K562 (cell line): ENCODE results near the gene PPT1. TPM values are rescaled to one million over a fixed set of nuclear protein-coding genes. Genes with fewer than 3 reads are reported as not detected.

Source experiments
- ATAC-seq: fragments of 200-7000 bp; cut with Tn5 transposase; 3 replicates; pipeline ENCODE4 v1.9.1; 2020; ENCODE audit warnings: moderate library complexity
- BruUV-seq: library from RNA; stranded (reverse); fragments of 400-500 nt; replicated peaks from 2 replicates; lab custom pipeline; 2021; lab: Mats Ljungman, UMichigan
- CTCF ChIA-PET: fragments of 300-600 bp; formaldehyde crosslinking; extraction: SDS; loops from one replicate; lab custom pipeline; 2021; ENCODE audit warnings: low intra/inter-chr PET ratio; lab: Yijun Ruan, JAX
- POLR2A ChIA-PET: fragments of 300-600, 350-650 bp; sonication (Branson Sonifier 250); formaldehyde crosslinking; extraction: SDS; loops from one replicate; lab custom pipeline; 2021; ENCODE audit warnings: antibody characterized with exemption, inconsistent platforms; lab: Yijun Ruan, JAX
- DNase-seq, 4 experiments: peaks; one replicate each; pipeline versions ENCODE4 v3.0.0 to v3.0.0-alpha.2; 2011 to 2018; ENCODE audit warnings: low spot score in 3 of 4, mixed read lengths in 3 of 4; ENCODE audit errors: extremely low read depth in 1 of 4
- FAIRE-seq: peaks from 2 replicates; lab custom pipeline; 2011; peaks lifted over from hg19 to GRCh38; lab: Jason Lieb, UNC
- H2AFZ ChIP-seq: 2 replicates; pipeline ENCODE4 v1.6.0; 2011; ENCODE audit warnings: low read depth, low read length, control low read depth, inconsistent platforms
- H3K27ac ChIP-seq: fragments of 200-600 bp; 3 replicates; pipeline ENCODE4 v1.8.0; 2011; ENCODE audit warnings: low read depth, mild to moderate bottlenecking, control low read depth, inconsistent platforms, low read length, moderate library complexity, mixed read lengths; ENCODE audit errors: extremely low read depth
- H3K27me3 ChIP-seq, 2 experiments: fragments of 300-600 bp in 1 of 2; 2 replicates in 1 of 2; 3 replicates in 1 of 2; pipeline versions ENCODE4 v1.6.0 to v1.8.0; 2011; ENCODE audit warnings: inconsistent platforms in 2 of 2, low read length in 2 of 2, mild to moderate bottlenecking in 1 of 2, mixed read lengths in 1 of 2, moderate library complexity in 1 of 2; ENCODE audit not compliant: control insufficient read depth in 2 of 2, insufficient read depth in 2 of 2
- H3K36me3 ChIP-seq: fragments of 300-600 bp; 3 replicates; pipeline ENCODE4 v1.8.0; 2011; ENCODE audit warnings: mild to moderate bottlenecking, low read length, inconsistent platforms; ENCODE audit not compliant: control insufficient read depth, insufficient read depth
- H3K4me1 ChIP-seq, 2 experiments: fragments of 200-600 bp in 1 of 2; replicated peaks in 1 of 2; 2 replicates in 1 of 2; 3 replicates in 1 of 2; pipeline versions ENCODE4 v1.5.1 to v1.8.0; 2011; ENCODE audit warnings: inconsistent platforms in 2 of 2, low read length in 2 of 2, mild to moderate bottlenecking in 1 of 2, mixed read lengths in 1 of 2, moderate library complexity in 1 of 2; ENCODE audit not compliant: control insufficient read depth in 2 of 2, insufficient read depth in 2 of 2
- H3K4me2 ChIP-seq: 2 replicates; pipeline ENCODE4 v1.6.1; 2011; ENCODE audit warnings: low read length, control low read depth, inconsistent platforms, mixed read lengths; ENCODE audit not compliant: insufficient read depth
- H3K4me3 ChIP-seq: fragments of 200-600 bp; sonication (generic), shearing (Covaris generic); 2 replicates; pipeline ENCODE4 v1.5.1; 2016; ENCODE audit warnings: control low read depth, inconsistent platforms
- H3K79me2 ChIP-seq: fragments of 200-600 bp; 3 replicates; pipeline ENCODE4 v1.8.0; 2011; ENCODE audit warnings: low read length, inconsistent platforms; ENCODE audit not compliant: control insufficient read depth, insufficient read depth
- H3K9ac ChIP-seq, 2 experiments: 2 replicates each; pipeline versions ENCODE4 v1.6.0 to v1.6.1; 2011; ENCODE audit warnings: low read depth in 2 of 2, low read length in 2 of 2, control low read depth in 1 of 2, inconsistent platforms in 1 of 2, mild to moderate bottlenecking in 1 of 2, mixed read lengths in 1 of 2; ENCODE audit not compliant: insufficient read depth in 1 of 2
- H3K9me1 ChIP-seq: one replicate; pipeline ENCODE4 v1.6.0; 2011; ENCODE audit warnings: inconsistent platforms, mild to moderate bottlenecking, low read length, moderate library complexity; ENCODE audit not compliant: control insufficient read depth, insufficient read depth
- H3K9me3 ChIP-seq: replicated peaks from 2 replicates; pipeline ENCODE4 v1.5.1; 2011; ENCODE audit warnings: low read depth, low read length, inconsistent platforms; ENCODE audit not compliant: control insufficient read depth, insufficient read depth
- H4K20me1 ChIP-seq: replicated peaks from 2 replicates; pipeline ENCODE4 v1.6.1; 2011; ENCODE audit warnings: low read length, inconsistent platforms, mixed read lengths; ENCODE audit not compliant: control insufficient read depth, insufficient read depth
- RBM15 ChIP-seq: fragments of 200-400 bp; formaldehyde crosslinking; IDR thresholded peaks from 2 replicates; pipeline ENCODE4 v1.6.1; 2018; ENCODE audit warnings: mild to moderate bottlenecking, low read length, moderate library complexity; ENCODE audit not compliant: insufficient read depth
- ZBTB33 ChIP-seq: sonication (generic); formaldehyde crosslinking; IDR thresholded peaks from 2 replicates; pipeline ENCODE4 v1.8.1; 2023; ENCODE audit warnings: mild to moderate bottlenecking, missing genetic modification reagents
- ZNF140 ChIP-seq: fragments of 250-450 bp; sonication (Bioruptor Pico); IDR thresholded peaks from 2 replicates; pipeline ENCODE4 v1.8.0; 2021; ENCODE audit warnings: moderate library complexity, mild to moderate bottlenecking, inconsistent platforms
- WGBS: fragments of 100-300 bp; shearing (Covaris generic); methylation state at CpG from one replicate; pipeline ENCODE4 v1.1.6; 2016; ENCODE audit warnings: low coverage, mixed read lengths; ENCODE audit not compliant: insufficient coverage; ENCODE audit errors: missing lambda C conversion rate; 5-methylcytosine and 5-hydroxymethylcytosine counted together
- in situ Hi-C: fragments of 300-500 bp; cut with MboI; formaldehyde crosslinking; loops from 4 replicates; pipeline ENCODE4 v1.15.0; 2018; ENCODE audit warnings: inconsistent platforms, mixed read lengths
- intact Hi-C: fragments of 100-400 bp; cut with micrococcal nuclease; formaldehyde crosslinking; loops from 2 replicates; pipeline ENCODE4 v1.14.2; 2022
- polyA plus RNA-seq, 8 experiments: library from polyadenylated mRNA; depleted of rRNA in 4 of 8; stranded (reverse) in 5 of 8; unstranded in 3 of 8; fragments of >200 nt; fragmentation: Nextera tagmentation in 2 of 8; fragmentation: Illumina TruSeq in 1 of 8; extraction: Ambion mirVana in 2 of 8; extraction: Trizol in 1 of 8; gene quantifications; 2 replicates each; pipeline versions ENCODE4 v1.2.1 to v1.2.3, GENCODE V29; 2011 to 2014; ENCODE audit warnings: inconsistent platforms in 1 of 8, missing spikeins in 1 of 8
- total RNA-seq, 7 experiments: library from RNA; depleted of rRNA in 6 of 7; stranded (reverse); fragments of >200 nt in 6 of 7; fragmentation: Illumina TruSeq in 2 of 7; extraction: Trizol in 2 of 7; gene quantifications; 2 replicates each; pipeline versions ENCODE4 v1.2.1 to v1.2.3, GENCODE V29; 2011 to 2021; ENCODE audit warnings: low replicate concordance in 1 of 7

PPT1 gene
- total and polyA plus RNA-seq, 9 of the 15 experiments (the other 6 are each of a cell fraction or from before 2014, with no cell fraction given), result 72.2 to 285 (median 143) TPM

GRCh38 chr1:40133312-40133665 lies 36.2 kb upstream of the PPT1 start:
- Histone ChIP-seq H4K20me1 (no peaks in the 10 kb centered on the region), H3K36me3 (no peaks in the 10 kb centered on the region), H3K27me3 (peaks cover 4 to 6% of the 10 kb centered on the region in 2 experiments; a peak in 3 of 5 replicates), H3K9ac (no peak overlapping the region), H3K79me2 (no peaks in the 10 kb centered on the region), H3K4me2 (no peak overlapping the region), H3K27ac (no peak overlapping the region), H3K4me3 (no peak overlapping the region), H2AFZ (no peak overlapping the region), H3K9me1 (no peaks in the 10 kb centered on the region), H3K4me1 (peaks cover 6 to 14% of the 10 kb centered on the region in 2 experiments; a peak in 2 of 5 replicates), H3K9me3 (peaks cover 1% of the 10 kb centered on the region; the same call in 1 of the 2 replicates)
- TF ChIP-seq ZNF140 (CRISPR knock-in tag) (no peak), ZBTB33 (CRISPR knock-in tag) (peak; percentile 82), RBM15 (no peak)
- DNase-seq (no peak), FAIRE-seq (no peak), ATAC-seq (no peak)
- intact Hi-C loops, result no loop called here
- WGBS, result 59% methylated on average over 14 of the region's 21 CpGs
- POLR2A ChIA-PET, result no interaction called here
- in situ Hi-C loops, result no loop called here
- BruUV-seq, result no TSS peak
- CTCF ChIA-PET, result interaction anchor here (0.8 to 1.0 kb wide), 2 partner anchors 9 to 49 kb away, joined by 3 read pairs; no protein-coding TSS in a partner anchor
